ENCODE data around the gene MDK. TPM values are rescaled to one million over a fixed set of nuclear protein-coding genes. Genes with fewer than 3 reads are reported as not detected.

MDK gene
- total and polyA plus RNA-seq, 2 experiments from 2014 or later, result 388 to 477 TPM

- Histone ChIP-seq H3K9me2 (ENCODE audit: insufficient read depth) (no peaks in the 10 kb centered on the region), H3K4me3 (no peak overlapping the region), H3K79me2 (replicated peaks; ENCODE audit: insufficient read depth) (no peaks in the 10 kb centered on the region), H4K20me1 (replicated peaks; ENCODE audit: insufficient read depth) (peaks cover 4% of the 10 kb centered on the region; the same call in 1 of the 2 replicates), H3F3A (replicated peaks; ENCODE audit: low read depth) (peaks cover 25% of the 10 kb centered on the region), H3K36me3 (ENCODE audit: insufficient read depth) (no peaks in the 10 kb centered on the region; the same call in 1 of the 2 replicates), H3K4me2 (no peak overlapping the region), H2AFZ (no peak overlapping the region), H3K4me1 (ENCODE audit: insufficient read depth) (peaks cover 7% of the 10 kb centered on the region), H3K27me3 (ENCODE audit: insufficient read depth) (no peaks in the 10 kb centered on the region), H3K27ac (ENCODE audit: low read depth) (no peak overlapping the region)
- Mint-ChIP-seq H3K27ac (no peak overlapping the region), H3K36me3 (ENCODE audit: low read depth) (peaks cover 40% of the 10 kb centered on the region), H3K27me3 (ENCODE audit: insufficient read depth, low read depth, poor library complexity) (peaks cover 9% of the 10 kb centered on the region), H3K4me1 (peaks cover 16% of the 10 kb centered on the region), H3K9me3 (no peaks in the 10 kb centered on the region), H3K4me3 (no peak overlapping the region; the same call in 2 of the 3 replicates)
- DNase-seq (ENCODE audit: low spot score), result no peak
- no peak for TF ChIP-seq ZNF331 (CRISPR knock-in tag; IDR thresholded peaks at IDR 0.05; ENCODE audit: low read depth)
- no peak for TF ChIP-seq ZNF462 (CRISPR knock-in tag; IDR thresholded peaks at IDR 0.05)
- TF ChIP-seq NANOG (IDR thresholded peaks at IDR 0.05; ENCODE audit: borderline replicate concordance), result no peak
- no peak for TF ChIP-seq JUNB (IDR thresholded peaks at IDR 0.05; ENCODE audit: unreplicated experiment)
- TF ChIP-seq EZH2phosphoT487 (IDR thresholded peaks at IDR 0.05; ENCODE audit: unreplicated experiment), result no peak
- TF ChIP-seq ZNF114 (CRISPR knock-in tag; IDR thresholded peaks at IDR 0.05), result no peak
- no peak for TF ChIP-seq ETS1 (IDR thresholded peaks at IDR 0.05)
- no peak for TF ChIP-seq POLR2AphosphoS5 (IDR thresholded peaks at IDR 0.05; ENCODE audit: low read depth)
- TF ChIP-seq CTCF (conservative IDR thresholded peaks at IDR 0.05; ENCODE audit: low read depth in 2 of 2), result no peak
- TF ChIP-seq REST (IDR thresholded peaks at IDR 0.05; ENCODE audit: unreplicated experiment), result no peak
- TF ChIP-seq CREB1 (CRISPR knock-in tag; IDR thresholded peaks at IDR 0.05; ENCODE audit: low read depth), result no peak
- TF ChIP-seq STAT1 (IDR thresholded peaks at IDR 0.05; ENCODE audit: unreplicated experiment), result no peak
- no peak for TF ChIP-seq EZH2 (IDR thresholded peaks at IDR 0.05; ENCODE audit: low read depth, unreplicated experiment)
- no peak for ATAC-seq
Observed at GRCh38 chr11:46374815-46375214, 6.7 kb upstream of the MDK start.

All from GM23338 (cell line).